Mucosa of gallbladder (tissue), 1 donor: ENCODE measurements around the gene KCNK4. TPM values are rescaled to one million over a fixed set of nuclear protein-coding genes. Genes with fewer than 3 reads are reported as not detected.

Experiments used
- DNase-seq: peaks from one replicate; pipeline ENCODE4 v3.0.0-alpha.2; 2020; ENCODE audit warnings: low spot score
- total RNA-seq: library from RNA; stranded (reverse); gene quantifications from one replicate; pipeline ENCODE4 v1.2.1, GENCODE V29; 2021
- donor health status: DM: no; HTN: no; CAD: no.

KCNK4 gene
- total RNA-seq, 1 donor from 2014 or later, result not detected

- DNase-seq, result no peak
Observed at GRCh38 chr11:64324692-64325469, 33.8 kb downstream of the KCNK4 start.

GRCh38 chr11:64327375-64327774, 36.3 kb downstream of the KCNK4 start:
- DNase-seq, result no peak

GRCh38 chr11:64327993-64328392, 36.9 kb downstream of the KCNK4 start:
- DNase-seq, result no peak

DNA sequence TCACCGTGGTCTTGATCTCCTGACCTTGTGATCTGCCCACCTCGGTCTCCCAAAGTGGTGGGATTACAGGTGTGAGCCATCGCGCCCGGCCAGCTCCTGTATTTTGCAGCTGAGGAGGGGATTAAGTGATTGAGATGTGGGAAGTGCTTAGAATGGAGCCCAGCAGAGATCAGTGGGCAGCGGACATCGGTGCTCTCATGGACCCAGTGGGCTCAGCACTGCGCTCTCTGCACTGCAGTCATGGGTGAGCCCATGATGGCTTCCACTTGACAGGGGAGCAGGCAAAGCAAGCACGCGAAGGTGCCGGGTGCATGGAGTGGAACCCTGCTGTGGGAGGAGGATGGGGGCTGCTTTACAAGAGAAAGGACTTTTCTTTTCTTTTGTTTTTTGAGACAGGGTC, 39.8 kb downstream of the KCNK4 start:
- DNase-seq, result no peak

DNA sequence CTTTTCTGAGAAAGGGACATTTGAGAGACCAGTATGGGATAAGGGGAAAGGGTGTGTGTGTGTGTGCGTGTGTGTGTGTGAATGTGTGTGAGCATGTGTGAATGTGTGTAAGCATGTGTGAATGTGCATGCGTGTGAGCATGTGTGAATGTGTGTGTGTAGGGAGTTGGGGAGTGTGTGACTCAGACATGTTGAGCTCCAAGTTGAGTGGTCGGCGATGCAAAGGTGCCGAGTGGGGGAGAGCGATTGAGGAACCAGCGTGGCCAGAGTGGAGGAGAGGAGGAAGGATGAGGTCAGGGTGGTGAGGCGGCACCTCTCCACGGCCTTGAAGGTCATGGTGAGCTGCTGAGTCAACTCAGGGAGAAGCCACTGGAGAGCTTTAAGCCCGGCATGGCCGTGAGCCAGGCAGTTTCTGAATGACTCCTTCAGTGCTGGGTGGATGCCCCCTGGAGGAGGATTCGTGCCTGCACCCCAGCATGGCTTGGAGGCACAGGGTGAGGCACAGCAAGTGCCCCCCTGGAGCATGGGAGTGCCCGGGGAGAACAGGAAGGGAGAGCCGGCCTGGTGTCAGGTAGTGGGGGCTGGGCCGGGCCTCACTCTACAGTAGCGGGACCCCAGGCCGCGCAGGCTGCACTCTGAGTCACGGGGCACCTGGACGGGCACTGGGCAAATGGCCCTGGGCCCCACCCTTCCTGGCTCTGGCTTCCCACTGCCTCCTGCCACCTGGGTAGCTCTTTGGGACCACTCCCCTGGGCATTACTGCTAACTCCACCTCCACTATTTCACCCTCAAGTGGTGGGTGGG, 40.7 kb downstream of the KCNK4 start:
- peak; percentile 77 for DNase-seq

DNA sequence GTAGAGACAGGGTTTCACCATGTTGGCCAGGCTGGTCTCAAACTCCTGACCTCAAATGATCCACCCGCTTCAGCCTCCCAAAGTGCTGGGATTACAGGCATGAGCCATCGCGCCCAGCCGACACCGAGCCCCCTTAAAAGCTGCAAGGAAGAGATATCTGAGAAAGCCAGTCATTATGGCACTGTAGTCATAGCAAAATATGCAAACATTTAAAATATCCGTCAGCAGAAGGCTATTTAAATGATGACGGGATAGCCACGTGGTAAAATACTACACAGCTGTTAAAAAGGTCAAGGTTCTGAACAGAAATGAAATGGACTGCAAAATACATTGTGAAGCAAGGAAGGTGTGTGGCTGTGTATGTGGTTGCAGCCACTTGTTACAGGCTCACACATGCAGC, 42.5 kb downstream of the KCNK4 start:
- DNase-seq, result no peak

DNA sequence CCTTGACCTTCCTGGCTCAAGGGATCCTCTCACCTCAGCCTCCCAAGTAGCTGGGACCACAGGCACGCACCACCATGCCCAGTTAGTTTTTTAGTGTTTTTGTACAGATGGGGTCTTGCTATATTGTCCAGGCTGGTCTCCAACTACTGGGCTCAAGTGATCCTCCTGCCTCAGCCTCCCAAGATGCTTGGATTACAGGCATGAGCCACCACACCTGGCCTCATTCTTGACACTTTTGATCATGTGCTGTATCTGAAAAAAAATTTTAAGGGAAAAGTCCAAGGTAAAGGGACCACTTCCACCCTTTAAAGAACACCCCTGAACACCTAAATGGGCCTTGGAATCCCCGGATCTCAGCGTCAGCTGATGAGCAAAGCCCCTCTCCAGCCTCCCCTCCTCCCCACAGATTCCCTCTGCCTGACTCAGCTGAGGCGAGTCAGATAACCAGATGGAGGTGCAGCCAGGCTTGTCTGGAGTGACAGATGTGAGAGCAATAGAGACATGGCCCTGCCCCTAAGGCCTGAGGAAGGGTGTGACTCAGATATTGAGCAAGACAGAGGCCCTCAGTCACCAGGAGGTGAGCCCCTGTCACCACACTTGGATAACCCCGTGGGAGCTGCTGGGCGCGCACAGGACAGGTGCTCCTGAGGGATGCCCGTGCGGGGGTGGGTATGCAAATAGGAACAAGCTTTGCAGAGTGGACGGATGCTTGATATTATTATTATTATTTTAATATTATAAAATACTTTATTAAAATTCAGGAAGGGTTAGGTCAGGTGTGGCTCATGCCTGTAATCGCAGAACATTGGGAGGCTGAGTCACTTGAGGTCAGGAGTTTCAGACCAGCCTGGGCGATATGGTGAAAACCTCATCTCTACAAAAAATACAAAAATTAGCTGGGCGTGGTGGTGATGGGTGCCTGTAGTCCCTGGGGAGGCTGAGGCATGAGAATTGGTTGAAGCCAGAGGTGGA, 43.9 kb downstream of the KCNK4 start:
- no peak for DNase-seq

DNA sequence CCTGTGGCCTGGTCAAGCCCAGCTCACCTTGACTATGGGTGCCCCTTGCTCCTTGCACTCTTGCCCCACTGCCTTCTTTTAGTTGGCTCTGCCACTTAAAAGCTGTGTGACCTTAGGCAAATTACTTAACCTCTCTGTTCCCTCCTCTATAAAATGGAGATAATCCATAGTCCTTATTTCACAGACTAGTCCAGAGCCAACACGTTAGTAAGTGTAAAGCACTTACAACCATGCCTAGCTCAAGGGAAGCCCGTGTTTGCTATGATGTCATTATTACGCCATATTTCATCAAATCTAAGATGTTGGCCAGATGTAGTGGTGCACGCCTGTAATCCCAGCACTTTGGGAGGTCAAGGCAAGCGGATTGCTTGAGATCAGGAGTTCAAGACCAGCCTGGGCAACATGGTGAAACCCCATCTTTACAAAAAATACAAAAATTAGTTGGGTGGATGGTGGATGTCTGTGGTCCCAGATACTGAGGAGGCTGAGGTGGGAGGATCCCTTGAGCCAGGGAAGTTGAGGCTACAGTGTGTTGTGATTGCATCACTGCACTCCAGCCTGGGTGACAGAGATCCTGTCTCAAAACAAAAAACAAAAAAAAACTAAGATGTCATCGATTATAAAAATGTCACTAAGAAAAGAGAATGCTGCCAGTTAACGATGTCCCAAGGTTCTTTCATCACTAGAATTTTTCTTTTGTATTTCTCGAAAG, 46.6 kb downstream of the KCNK4 start:
- DNase-seq, result no peak

- DNase-seq, result no peak
Observed at GRCh38 chr11:64338716-64339115, 47.6 kb downstream of the KCNK4 start.

DNA sequence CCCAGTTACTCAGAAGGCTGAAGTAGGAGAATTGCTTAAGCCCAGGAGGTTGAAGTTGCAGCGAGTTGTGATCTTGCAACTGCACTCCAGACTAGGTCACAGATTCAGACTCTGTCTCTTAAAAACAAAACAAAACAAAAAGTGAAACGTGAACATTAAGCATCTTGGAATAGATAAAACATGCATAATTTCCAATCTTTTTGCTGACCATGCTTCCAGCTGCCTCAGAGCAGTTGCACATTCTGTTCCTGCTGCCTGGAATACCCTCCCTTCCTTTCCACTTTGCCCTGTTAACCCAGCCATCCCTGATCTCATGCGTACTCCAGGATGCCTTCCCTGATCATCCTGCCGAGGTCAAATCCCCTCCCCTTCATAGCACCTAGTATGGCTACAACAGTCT, 48.2 kb downstream of the KCNK4 start:
- DNase-seq, result no peak

GRCh38 chr11:64339754-64340408, 48.8 kb downstream of the KCNK4 start, which contains the start of gene CCDC88B:
Gene CCDC88B, plus strand, starts transcription at chr11:64340204. Its CDS starts 63 bp downstream, at chr11:64340267.
- peak; percentile 49 for DNase-seq

DNA sequence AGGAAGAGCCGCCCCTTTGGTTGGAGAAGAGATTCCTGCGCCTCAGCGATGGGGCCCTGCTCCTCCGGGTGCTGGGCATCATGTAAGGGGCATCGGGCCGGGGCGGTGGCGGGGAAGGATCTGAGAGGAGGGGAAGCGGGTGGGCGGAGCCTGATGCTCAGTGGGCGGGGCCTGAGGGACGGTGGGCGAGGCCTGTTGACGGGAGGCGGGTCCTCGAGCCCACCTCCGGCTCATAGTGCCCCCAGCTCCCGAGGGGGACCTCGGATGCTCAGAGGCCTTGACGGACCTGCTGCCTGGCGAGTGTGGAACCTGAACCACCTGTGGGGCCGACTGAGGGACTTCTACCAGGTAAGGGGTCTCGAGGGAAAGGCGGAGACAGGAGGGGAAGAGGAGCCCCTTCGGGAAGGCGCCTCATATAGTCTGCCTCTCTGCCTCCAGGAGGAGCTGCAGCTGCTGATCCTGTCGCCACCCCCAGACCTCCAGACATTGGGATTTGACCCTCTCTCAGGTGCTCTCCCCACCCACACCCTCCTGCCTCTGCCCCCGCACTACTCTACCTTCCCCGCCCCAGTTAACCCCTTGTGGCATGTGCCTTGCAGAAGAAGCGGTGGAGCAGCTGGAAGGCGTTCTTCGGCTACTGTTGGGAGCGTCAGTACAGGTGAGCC, 49.7 kb downstream of the KCNK4 start:
- DNase-seq, result no peak

DNA sequence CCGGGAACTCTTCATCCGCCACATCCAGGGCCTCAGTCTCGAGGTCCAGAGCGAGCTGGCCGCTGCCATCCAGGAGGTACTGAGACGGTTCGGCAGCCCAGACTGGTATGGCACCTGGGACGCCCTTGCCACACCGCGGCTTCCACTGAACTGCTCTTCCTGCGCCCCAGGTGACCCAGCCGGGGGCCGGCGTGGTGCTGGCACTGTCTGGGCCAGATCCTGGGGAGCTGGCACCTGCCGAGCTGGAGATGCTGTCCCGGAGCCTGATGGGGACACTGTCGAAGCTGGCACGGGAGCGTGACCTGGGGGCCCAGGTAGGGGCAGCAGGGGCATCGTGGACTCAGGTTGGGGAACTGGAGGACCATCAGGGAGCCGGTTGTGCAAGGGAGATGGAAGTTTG, 50.3 kb downstream of the KCNK4 start:
- DNase-seq, result no peak

- peak; percentile 89 for DNase-seq
Observed at GRCh38 chr11:64341851-64342791, 51.0 kb downstream of the KCNK4 start.

- no peak for DNase-seq
Observed at GRCh38 chr11:64342869-64343745, 52.0 kb downstream of the KCNK4 start.

DNA sequence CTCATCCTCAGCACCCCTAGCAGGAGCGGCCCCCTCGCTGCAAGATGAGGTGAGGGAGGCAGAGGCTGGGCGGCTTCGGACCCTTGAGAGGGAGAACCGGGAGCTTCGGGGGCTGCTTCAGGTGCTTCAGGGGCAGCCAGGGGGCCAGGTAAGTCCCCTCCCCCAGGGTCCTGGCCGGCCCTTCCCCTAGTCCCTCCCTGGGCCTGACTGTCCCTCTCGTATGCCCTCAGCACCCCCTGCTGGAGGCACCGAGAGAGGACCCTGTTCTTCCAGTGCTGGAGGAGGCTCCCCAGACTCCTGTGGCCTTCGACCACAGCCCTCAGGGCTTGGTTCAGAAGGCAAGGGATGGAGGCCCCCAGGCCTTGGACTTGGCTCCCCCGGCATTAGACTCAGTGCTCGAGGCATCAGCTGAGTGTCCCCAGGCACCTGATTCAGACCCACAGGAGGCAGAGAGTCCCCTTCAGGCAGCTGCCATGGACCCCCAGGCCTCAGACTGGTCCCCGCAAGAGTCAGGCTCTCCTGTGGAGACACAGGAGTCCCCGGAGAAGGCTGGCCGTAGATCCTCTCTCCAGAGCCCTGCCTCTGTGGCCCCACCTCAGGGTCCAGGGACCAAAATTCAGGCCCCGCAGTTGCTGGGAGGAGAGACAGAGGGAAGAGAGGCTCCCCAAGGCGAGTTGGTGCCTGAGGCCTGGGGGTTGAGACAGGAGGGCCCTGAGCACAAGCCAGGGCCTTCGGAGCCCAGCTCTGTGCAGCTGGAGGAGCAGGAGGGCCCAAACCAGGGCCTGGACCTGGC, 52.9 kb downstream of the KCNK4 start:
- no peak for DNase-seq

DNA sequence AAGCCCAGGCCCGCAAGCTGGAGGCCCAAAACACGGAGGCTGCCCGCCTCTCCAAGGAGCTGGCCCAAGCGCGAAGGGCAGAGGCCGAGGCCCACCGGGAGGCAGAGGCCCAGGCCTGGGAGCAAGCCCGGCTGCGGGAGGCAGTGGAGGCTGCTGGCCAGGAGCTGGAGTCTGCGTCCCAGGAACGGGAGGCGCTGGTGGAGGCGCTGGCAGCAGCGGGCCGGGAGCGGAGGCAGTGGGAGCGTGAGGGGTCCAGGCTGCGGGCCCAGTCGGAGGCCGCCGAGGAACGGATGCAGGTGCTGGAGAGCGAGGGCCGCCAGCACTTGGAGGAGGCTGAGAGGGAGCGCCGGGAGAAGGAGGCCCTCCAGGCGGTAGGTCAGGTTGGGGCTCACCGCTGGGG, 53.7 kb downstream of the KCNK4 start:
- no peak for DNase-seq
